GM12878 (cell line): Measurements from ENCODE around the gene MSL1. TPM values are rescaled to one million over a fixed set of nuclear protein-coding genes. Genes with fewer than 3 reads are reported as not detected.

Experiments
- ATAC-seq: fragments of 200-7000 bp; cut with Tn5 transposase; 3 replicates; pipeline ENCODE4 v1.9.1; 2020; ENCODE audit warnings: mild to moderate bottlenecking, moderate library complexity
- BruUV-seq: library from RNA; stranded (reverse); fragments of 400-500 nt; replicated peaks from 2 replicates; lab custom pipeline; 2021; lab: Mats Ljungman, UMichigan
- CTCF ChIA-PET: fragments of 300-600 bp; sonication (Branson Sonifier 250); formaldehyde crosslinking; extraction: SDS; loops from one replicate; lab custom pipeline; 2021; ENCODE audit warnings: inconsistent platforms; lab: Yijun Ruan, JAX
- POLR2A ChIA-PET: fragments of 350-600 bp; formaldehyde crosslinking; extraction: SDS; loops from one replicate; lab custom pipeline; 2021; ENCODE audit warnings: inconsistent platforms; lab: Charles Lee
- RAD21 ChIA-PET: fragments of 300-600 bp; sonication (Branson Sonifier 250); formaldehyde crosslinking; loops from one replicate; lab custom pipeline; 2023; ENCODE audit warnings: antibody characterized with exemption; ENCODE audit not compliant: unreplicated experiment; lab: Charles Lee
- SMC1A ChIA-PET: fragments of 300-600 bp; sonication (Branson Sonifier 250); formaldehyde crosslinking; loops from one replicate; lab custom pipeline; 2023; ENCODE audit not compliant: unreplicated experiment, uncharacterized antibody; lab: Charles Lee
- DNase-seq: peaks from one replicate; pipeline ENCODE4 v3.0.0-alpha.2; 2011; ENCODE audit warnings: low read depth, low spot score
- FAIRE-seq: peaks from 3 replicates; lab custom pipeline; 2011; peaks lifted over from hg19 to GRCh38; lab: Jason Lieb, UNC
- H2AFZ ChIP-seq: 2 replicates; pipeline ENCODE4 v1.6.0; 2011; ENCODE audit warnings: low read depth, low read length, control low read depth; ENCODE audit not compliant: control insufficient read depth
- H3K27ac ChIP-seq: 2 replicates; pipeline ENCODE4 v1.5.1; 2011; ENCODE audit warnings: control low read depth; ENCODE audit not compliant: control insufficient read depth, insufficient read depth
- H3K27me3 ChIP-seq, 2 experiments: replicated peaks in 1 of 2; 2 replicates each; pipeline versions ENCODE4 v1.6.0 to v1.6.1; 2011; ENCODE audit warnings: low read length in 1 of 2; ENCODE audit not compliant: control insufficient read depth in 2 of 2, insufficient read depth in 2 of 2
- H3K36me3 ChIP-seq, 2 experiments: 2 replicates each; pipeline ENCODE4 v1.5.1; 2011; ENCODE audit warnings: low read length in 1 of 2; ENCODE audit not compliant: control insufficient read depth in 2 of 2, insufficient read depth in 2 of 2
- H3K4me1 ChIP-seq: 2 replicates; pipeline ENCODE4 v1.6.1; 2011; ENCODE audit warnings: mild to moderate bottlenecking, low read length, moderate library complexity, mixed read lengths; ENCODE audit not compliant: control insufficient read depth, insufficient read depth
- H3K4me2 ChIP-seq: 2 replicates; pipeline ENCODE4 v1.6.0; 2011; ENCODE audit warnings: control low read depth; ENCODE audit not compliant: control insufficient read depth, insufficient read depth
- H3K4me3 ChIP-seq: fragments of 200-600 bp; sonication (generic); 2 replicates; pipeline ENCODE4 v1.5.1; 2016
- H3K79me2 ChIP-seq: 2 replicates; pipeline ENCODE4 v1.6.0; 2011; ENCODE audit warnings: low read length; ENCODE audit not compliant: control insufficient read depth, insufficient read depth
- H3K9ac ChIP-seq: 2 replicates; pipeline ENCODE4 v1.8.0; 2011; ENCODE audit warnings: low read length, control low read depth, mixed read lengths; ENCODE audit not compliant: control insufficient read depth, insufficient read depth
- H3K9me3 ChIP-seq: replicated peaks from 3 replicates; pipeline ENCODE4 v1.5.1; 2011; ENCODE audit warnings: mild to moderate bottlenecking, low read length; ENCODE audit not compliant: control insufficient read depth, insufficient read depth
- H4K20me1 ChIP-seq: 2 replicates; pipeline ENCODE4 v1.6.0; 2011; ENCODE audit not compliant: control insufficient read depth, insufficient read depth
- HDGF ChIP-seq: fragments of 450-650 bp; IDR thresholded peaks from 2 replicates; pipeline ENCODE4 v1.6.1; 2016; ENCODE audit warnings: antibody characterized with exemption
- IKZF2 ChIP-seq, 2 experiments: fragments of 450-650 bp; IDR thresholded peaks; 2 replicates each; pipeline ENCODE4 v1.6.1; 2017; ENCODE audit warnings: mild to moderate bottlenecking in 2 of 2, moderate library complexity in 2 of 2
- MTA2 ChIP-seq: fragments of 450-650 bp; IDR thresholded peaks from 2 replicates; pipeline ENCODE4 v1.6.1; 2016; ENCODE audit warnings: low read depth, mild to moderate bottlenecking, moderate library complexity
- MTA3 ChIP-seq: IDR thresholded peaks from 2 replicates; pipeline ENCODE4 v1.6.1; 2012; ENCODE audit warnings: low read length, inconsistent platforms, borderline replicate concordance
- NFXL1 ChIP-seq: fragments of 450-650 bp; IDR thresholded peaks from 2 replicates; pipeline ENCODE4 v1.6.1; 2017; ENCODE audit warnings: antibody characterized with exemption, mild to moderate bottlenecking, borderline replicate concordance
- PAX8 ChIP-seq: fragments of 450-650 bp; IDR thresholded peaks from 2 replicates; pipeline ENCODE4 v1.6.1; 2017; ENCODE audit warnings: mild to moderate bottlenecking, moderate library complexity
- SIX5 ChIP-seq: IDR thresholded peaks from 2 replicates; pipeline ENCODE4 v1.6.1; 2011; ENCODE audit warnings: mild to moderate bottlenecking, low read depth, low read length, moderate library complexity; ENCODE audit not compliant: severe bottlenecking
- STAT3 ChIP-seq: IDR thresholded peaks from 2 replicates; pipeline ENCODE4 v1.6.1; 2011; ENCODE audit warnings: low read depth, low read length, improper control_type of control experiment
- TARDBP ChIP-seq: IDR thresholded peaks from 2 replicates; pipeline ENCODE4 v1.6.1; 2016; ENCODE audit warnings: borderline replicate concordance
- YBX1 ChIP-seq: fragments of 450-650 bp; IDR thresholded peaks from 2 replicates; pipeline ENCODE4 v1.6.1; 2016; ENCODE audit warnings: antibody characterized with exemption
- ZNF207 ChIP-seq: fragments of 450-650 bp; IDR thresholded peaks from 2 replicates; pipeline ENCODE4 v1.6.1; 2014; ENCODE audit warnings: antibody characterized with exemption, mild to moderate bottlenecking, borderline replicate concordance
- ZNF24 ChIP-seq: fragments of 450-650 bp; IDR thresholded peaks from 2 replicates; pipeline ENCODE4 v1.6.1; 2017; ENCODE audit warnings: antibody characterized with exemption, mild to moderate bottlenecking
- ZZZ3 ChIP-seq: IDR thresholded peaks from 2 replicates; pipeline ENCODE4 v1.6.1; 2011; ENCODE audit warnings: low read depth; ENCODE audit not compliant: control insufficient read depth, insufficient read length
- WGBS: methylation state at CpG from one replicate; pipeline ENCODE4 v1.1.6; 2016; ENCODE audit warnings: low lambda C conversion rate; ENCODE audit not compliant: insufficient replicate concordance, insufficient coverage; ENCODE audit errors: missing lambda C conversion rate; 5-methylcytosine and 5-hydroxymethylcytosine counted together
- in situ Hi-C: fragments of 300-500 bp; cut with MboI; formaldehyde crosslinking; loops from 9 replicates; pipeline ENCODE4 v1.14.3; 2018; ENCODE audit warnings: mixed read lengths
- intact Hi-C: fragments of 100-400 bp; cut with micrococcal nuclease; formaldehyde crosslinking; loops from one replicate; pipeline ENCODE4 v1.14.2; 2022; ENCODE audit not compliant: unreplicated experiment
- polyA plus RNA-seq, 11 experiments: library from polyadenylated mRNA; depleted of rRNA in 4 of 11; unstranded in 6 of 11; stranded (reverse) in 5 of 11; fragments of >200 nt; fragmentation: Nextera tagmentation in 4 of 11; fragmentation: Illumina TruSeq in 1 of 11; extraction: Ambion mirVana in 4 of 11; extraction: Trizol in 1 of 11; gene quantifications; 1 replicate in 1 of 11; 2 replicates in 10 of 11; pipeline versions ENCODE4 v1.2.1 to v1.2.3, GENCODE V29; 2011 to 2016; ENCODE audit warnings: inconsistent platforms in 2 of 11, missing spikeins in 2 of 11, low read depth in 1 of 11
- total RNA-seq, 4 experiments: library from RNA; depleted of rRNA in 3 of 4; stranded (reverse); fragments of >200 nt in 3 of 4; fragmentation: Illumina TruSeq in 1 of 4; extraction: Trizol in 1 of 4; gene quantifications; 2 replicates each; pipeline versions ENCODE4 v1.2.1 to v1.2.3, GENCODE V29; 2013 to 2021
- TF ChIP-seq, protein P1 (sequence below): fragments of 450-650 bp; conservative IDR thresholded peaks from 2 replicates; pipeline ENCODE4 v1.6.1; 2017; ENCODE audit warnings: mild to moderate bottlenecking, moderate library complexity
- TF ChIP-seq, protein P2 (sequence below): fragments of 450-650 bp; IDR thresholded peaks from 2 replicates; pipeline ENCODE4 v1.6.1; 2018; ENCODE audit warnings: borderline replicate concordance, mild to moderate bottlenecking; ENCODE audit not compliant: partially characterized antibody
- TF ChIP-seq, protein P3 (sequence below): IDR thresholded peaks from 2 replicates; pipeline ENCODE4 v1.6.1; 2012; ENCODE audit warnings: improper control_type of control experiment, low read depth, low read length; ENCODE audit not compliant: insufficient replicate concordance

Gene MSL1
- total and polyA plus RNA-seq, 10 of the 15 experiments (the other 5 are each of a cell fraction or from before 2014, with no cell fraction given) = 6.1 to 95.2 (median 51.8) TPM

DNA sequence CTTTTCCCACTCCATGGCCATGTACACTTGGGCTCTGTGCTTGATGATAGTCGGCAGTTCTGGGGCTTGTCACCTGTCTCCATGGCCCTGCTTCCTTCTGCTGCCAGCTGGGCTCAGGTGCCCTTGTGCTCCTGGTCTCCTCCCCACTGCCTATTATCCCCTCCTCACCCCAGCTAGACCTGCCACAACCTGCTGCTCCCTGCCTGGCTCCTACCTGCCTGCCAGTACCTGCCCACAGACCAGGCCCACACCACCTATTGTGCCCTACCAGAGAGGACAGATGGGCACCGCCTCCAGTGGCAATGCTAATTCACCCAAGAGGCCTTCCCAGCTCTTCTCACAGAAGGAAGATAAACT, 55.0 kb downstream of the MSL1 start:
- in situ Hi-C loops = no loop called here
- Histone ChIP-seq H3K27me3 (no peaks in the 10 kb centered on the region), H3K9ac (no peak overlapping the region), H3K27ac (no peak overlapping the region), H3K4me2 (no peak overlapping the region; the same call in 1 of the 2 replicates), H4K20me1 (no peaks in the 10 kb centered on the region), H3K4me3 (no peak overlapping the region), H3K4me1 (peaks cover 4% of the 10 kb centered on the region), H3K79me2 (no peaks in the 10 kb centered on the region), H3K36me3 (peaks cover 4 to 6% of the 10 kb centered on the region in 2 experiments; a peak in 3 of 4 replicates), H3K9me3 (no peaks in the 10 kb centered on the region), H2AFZ (no peak overlapping the region)
- SMC1A ChIA-PET = interaction anchor here (5.1 kb wide), 1 partner anchor 64 kb away, joined by 35 read pairs; no protein-coding TSS in a partner anchor
- 93% methylated on average over 2 of the region's 2 CpGs for WGBS
- DNase-seq = no peak
- RAD21 ChIA-PET = interaction anchor here (1.1 kb wide), 1 partner anchor 64 kb away, joined by 7 read pairs; no protein-coding TSS in a partner anchor
- no peak for FAIRE-seq
- POLR2A ChIA-PET = interaction anchor here (1.0 kb wide), 1 partner anchor 17 kb away, joined by 4 read pairs; no protein-coding TSS in a partner anchor
- CTCF ChIA-PET = interaction anchor here (0.7 to 5.1 kb wide), 3 partner anchors 15 to 64 kb away, joined by 3 to 42 read pairs (median 3); no protein-coding TSS in a partner anchor
- ATAC-seq = no peak
- intact Hi-C loops = no loop called here
- no TSS peak for BruUV-seq
- no peak for TF ChIP-seq ZNF24
- TF ChIP-seq YBX1 = no peak
- TF ChIP-seq, protein P1, sequence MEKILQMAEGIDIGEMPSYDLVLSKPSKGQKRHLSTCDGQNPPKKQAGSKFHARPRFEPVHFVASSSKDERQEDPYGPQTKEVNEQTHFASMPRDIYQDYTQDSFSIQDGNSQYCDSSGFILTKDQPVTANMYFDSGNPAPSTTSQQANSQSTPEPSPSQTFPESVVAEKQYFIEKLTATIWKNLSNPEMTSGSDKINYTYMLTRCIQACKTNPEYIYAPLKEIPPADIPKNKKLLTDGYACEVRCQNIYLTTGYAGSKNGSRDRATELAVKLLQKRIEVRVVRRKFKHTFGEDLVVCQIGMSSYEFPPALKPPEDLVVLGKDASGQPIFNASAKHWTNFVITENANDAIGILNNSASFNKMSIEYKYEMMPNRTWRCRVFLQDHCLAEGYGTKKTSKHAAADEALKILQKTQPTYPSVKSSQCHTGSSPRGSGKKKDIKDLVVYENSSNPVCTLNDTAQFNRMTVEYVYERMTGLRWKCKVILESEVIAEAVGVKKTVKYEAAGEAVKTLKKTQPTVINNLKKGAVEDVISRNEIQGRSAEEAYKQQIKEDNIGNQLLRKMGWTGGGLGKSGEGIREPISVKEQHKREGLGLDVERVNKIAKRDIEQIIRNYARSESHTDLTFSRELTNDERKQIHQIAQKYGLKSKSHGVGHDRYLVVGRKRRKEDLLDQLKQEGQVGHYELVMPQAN = no peak
- TF ChIP-seq, protein P2, sequence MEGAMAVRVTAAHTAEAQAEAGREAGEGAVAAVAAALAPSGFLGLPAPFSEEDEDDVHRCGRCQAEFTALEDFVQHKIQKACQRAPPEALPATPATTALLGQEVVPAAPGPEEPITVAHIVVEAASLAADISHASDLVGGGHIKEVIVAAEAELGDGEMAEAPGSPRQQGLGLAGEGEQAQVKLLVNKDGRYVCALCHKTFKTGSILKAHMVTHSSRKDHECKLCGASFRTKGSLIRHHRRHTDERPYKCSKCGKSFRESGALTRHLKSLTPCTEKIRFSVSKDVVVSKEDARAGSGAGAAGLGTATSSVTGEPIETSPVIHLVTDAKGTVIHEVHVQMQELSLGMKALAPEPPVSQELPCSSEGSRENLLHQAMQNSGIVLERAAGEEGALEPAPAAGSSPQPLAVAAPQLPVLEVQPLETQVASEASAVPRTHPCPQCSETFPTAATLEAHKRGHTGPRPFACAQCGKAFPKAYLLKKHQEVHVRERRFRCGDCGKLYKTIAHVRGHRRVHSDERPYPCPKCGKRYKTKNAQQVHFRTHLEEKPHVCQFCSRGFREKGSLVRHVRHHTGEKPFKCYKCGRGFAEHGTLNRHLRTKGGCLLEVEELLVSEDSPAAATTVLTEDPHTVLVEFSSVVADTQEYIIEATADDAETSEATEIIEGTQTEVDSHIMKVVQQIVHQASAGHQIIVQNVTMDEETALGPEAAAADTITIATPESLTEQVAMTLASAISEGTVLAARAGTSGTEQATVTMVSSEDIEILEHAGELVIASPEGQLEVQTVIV = no peak
- no peak for TF ChIP-seq TARDBP
- no peak for TF ChIP-seq IKZF2 (IDR thresholded peaks at IDR 0.05)
- TF ChIP-seq MTA3 = no peak
- TF ChIP-seq, protein P3, sequence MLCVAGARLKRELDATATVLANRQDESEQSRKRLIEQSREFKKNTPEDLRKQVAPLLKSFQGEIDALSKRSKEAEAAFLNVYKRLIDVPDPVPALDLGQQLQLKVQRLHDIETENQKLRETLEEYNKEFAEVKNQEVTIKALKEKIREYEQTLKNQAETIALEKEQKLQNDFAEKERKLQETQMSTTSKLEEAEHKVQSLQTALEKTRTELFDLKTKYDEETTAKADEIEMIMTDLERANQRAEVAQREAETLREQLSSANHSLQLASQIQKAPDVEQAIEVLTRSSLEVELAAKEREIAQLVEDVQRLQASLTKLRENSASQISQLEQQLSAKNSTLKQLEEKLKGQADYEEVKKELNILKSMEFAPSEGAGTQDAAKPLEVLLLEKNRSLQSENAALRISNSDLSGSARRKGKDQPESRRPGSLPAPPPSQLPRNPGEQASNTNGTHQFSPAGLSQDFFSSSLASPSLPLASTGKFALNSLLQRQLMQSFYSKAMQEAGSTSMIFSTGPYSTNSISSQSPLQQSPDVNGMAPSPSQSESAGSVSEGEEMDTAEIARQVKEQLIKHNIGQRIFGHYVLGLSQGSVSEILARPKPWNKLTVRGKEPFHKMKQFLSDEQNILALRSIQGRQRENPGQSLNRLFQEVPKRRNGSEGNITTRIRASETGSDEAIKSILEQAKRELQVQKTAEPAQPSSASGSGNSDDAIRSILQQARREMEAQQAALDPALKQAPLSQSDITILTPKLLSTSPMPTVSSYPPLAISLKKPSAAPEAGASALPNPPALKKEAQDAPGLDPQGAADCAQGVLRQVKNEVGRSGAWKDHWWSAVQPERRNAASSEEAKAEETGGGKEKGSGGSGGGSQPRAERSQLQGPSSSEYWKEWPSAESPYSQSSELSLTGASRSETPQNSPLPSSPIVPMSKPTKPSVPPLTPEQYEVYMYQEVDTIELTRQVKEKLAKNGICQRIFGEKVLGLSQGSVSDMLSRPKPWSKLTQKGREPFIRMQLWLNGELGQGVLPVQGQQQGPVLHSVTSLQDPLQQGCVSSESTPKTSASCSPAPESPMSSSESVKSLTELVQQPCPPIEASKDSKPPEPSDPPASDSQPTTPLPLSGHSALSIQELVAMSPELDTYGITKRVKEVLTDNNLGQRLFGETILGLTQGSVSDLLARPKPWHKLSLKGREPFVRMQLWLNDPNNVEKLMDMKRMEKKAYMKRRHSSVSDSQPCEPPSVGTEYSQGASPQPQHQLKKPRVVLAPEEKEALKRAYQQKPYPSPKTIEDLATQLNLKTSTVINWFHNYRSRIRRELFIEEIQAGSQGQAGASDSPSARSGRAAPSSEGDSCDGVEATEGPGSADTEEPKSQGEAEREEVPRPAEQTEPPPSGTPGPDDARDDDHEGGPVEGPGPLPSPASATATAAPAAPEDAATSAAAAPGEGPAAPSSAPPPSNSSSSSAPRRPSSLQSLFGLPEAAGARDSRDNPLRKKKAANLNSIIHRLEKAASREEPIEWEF = no peak
- TF ChIP-seq MTA2 = no peak
- TF ChIP-seq PAX8 = no peak
- no peak for TF ChIP-seq ZNF207
- no peak for TF ChIP-seq NFXL1
- no peak for TF ChIP-seq STAT3
- no peak for TF ChIP-seq ZZZ3
- TF ChIP-seq HDGF = no peak
- no peak for TF ChIP-seq SIX5
